Measurements from ENCODE around the gene INTS11. TPM values are rescaled to one million over a fixed set of nuclear protein-coding genes. Genes with fewer than 3 reads are reported as not detected.

INTS11 gene
- total and polyA plus RNA-seq, 2 of the 13 experiments (the other 11 are each of a cell fraction or from before 2014, with no cell fraction given): 52.8 to 94.8 TPM

GRCh38 chr1:1264868-1265272 is 59.6 kb downstream of the INTS11 start:
- in situ Hi-C loops (cut with HindIII; ENCODE audit: extremely low pct_ligation_motif_present, low pct_unique_long_range_greater_than_20kb): no loop called here
- DNase-seq (ENCODE audit: low spot score): no peak

More at GRCh38 chr1:1264868-1265272, 59.6 kb downstream of the INTS11 start:
- CTCF ChIA-PET (ENCODE audit: low intra/inter-chr PET ratio, low total read pairs): no interaction called here
- ATAC-seq: peak; percentile 19; the same call in 2 of the 3 replicates
- H3K4me1 ChIP-seq (ENCODE audit: insufficient read depth, low read length): no peaks in the 10 kb centered on the region
- H3K27ac ChIP-seq (ENCODE audit: extremely low read length, insufficient read depth, low read length): no peak overlapping the region
- no peaks in the 10 kb centered on the region for H4K20me1 ChIP-seq (ENCODE audit: insufficient read depth, low read length)
- POLR2A ChIA-PET: no interaction called here
- TF ChIP-seq ZBTB39 (CRISPR knock-in tag; IDR thresholded peaks at IDR 0.05): no peak
- TF ChIP-seq, protein P1, sequence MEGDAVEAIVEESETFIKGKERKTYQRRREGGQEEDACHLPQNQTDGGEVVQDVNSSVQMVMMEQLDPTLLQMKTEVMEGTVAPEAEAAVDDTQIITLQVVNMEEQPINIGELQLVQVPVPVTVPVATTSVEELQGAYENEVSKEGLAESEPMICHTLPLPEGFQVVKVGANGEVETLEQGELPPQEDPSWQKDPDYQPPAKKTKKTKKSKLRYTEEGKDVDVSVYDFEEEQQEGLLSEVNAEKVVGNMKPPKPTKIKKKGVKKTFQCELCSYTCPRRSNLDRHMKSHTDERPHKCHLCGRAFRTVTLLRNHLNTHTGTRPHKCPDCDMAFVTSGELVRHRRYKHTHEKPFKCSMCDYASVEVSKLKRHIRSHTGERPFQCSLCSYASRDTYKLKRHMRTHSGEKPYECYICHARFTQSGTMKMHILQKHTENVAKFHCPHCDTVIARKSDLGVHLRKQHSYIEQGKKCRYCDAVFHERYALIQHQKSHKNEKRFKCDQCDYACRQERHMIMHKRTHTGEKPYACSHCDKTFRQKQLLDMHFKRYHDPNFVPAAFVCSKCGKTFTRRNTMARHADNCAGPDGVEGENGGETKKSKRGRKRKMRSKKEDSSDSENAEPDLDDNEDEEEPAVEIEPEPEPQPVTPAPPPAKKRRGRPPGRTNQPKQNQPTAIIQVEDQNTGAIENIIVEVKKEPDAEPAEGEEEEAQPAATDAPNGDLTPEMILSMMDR (CRISPR knock-in tag; IDR thresholded peaks at IDR 0.05): peak; percentile 30; the same call in 1 of the 2 replicates
- no peak overlapping the region for H3K4me3 ChIP-seq (replicated peaks in 1 of 3; ENCODE audit: insufficient read depth in 1 of 3, low read depth in 2 of 3, low read length in 3 of 3)
- no peak for FAIRE-seq
- intact Hi-C loops (cut with micrococcal nuclease; ENCODE audit: unreplicated experiment): no loop called here
- no peak overlapping the region for H3K4me2 ChIP-seq (ENCODE audit: low read depth, low read length)
- H3K36me3 ChIP-seq (replicated peaks in 1 of 2; ENCODE audit: control insufficient read depth in 1 of 2, insufficient read depth in 2 of 2, low read length in 2 of 2): peaks cover 14 to 64% of the 10 kb centered on the region in 2 experiments
- H2AFZ ChIP-seq (ENCODE audit: low read length): no peak overlapping the region
- 100% methylated on average over 5 of the region's 10 CpGs for WGBS (ENCODE audit: low lambda C conversion rate)
- no peaks in the 10 kb centered on the region for H3K9me3 ChIP-seq (ENCODE audit: low read length)
- H3K27me3 ChIP-seq (ENCODE audit: control insufficient read depth in 1 of 2, insufficient read depth in 2 of 2, low read length in 2 of 2): no peaks in the 10 kb centered on the region
- no peak overlapping the region for H3K9ac ChIP-seq (ENCODE audit: insufficient read depth, low read depth, low read length)
- H3K79me2 ChIP-seq (ENCODE audit: insufficient read depth, low read length): peaks cover 8% of the 10 kb centered on the region
- BruUV-seq (replicated peaks): no TSS peak
